ENCODE data around the gene AP2A2.

AP2A2 gene

GRCh38 chr11:985848-986247 is 60.2 kb downstream of the AP2A2 start:
- ChIA-PET POLR2A (ENCODE audit: low non-redundant PET) (no interaction called here), CTCF (interaction anchor here (0.6 kb wide), 1 partner anchor 65 kb away, joined by 3 read pairs; no protein-coding TSS in a partner anchor)
- DNase-seq (ENCODE audit: low spot score): no peak
- no peak overlapping the region for H3K27ac ChIP-seq
- TF ChIP-seq CTCF (conservative IDR thresholded peaks at IDR 0.05; ENCODE audit: low read depth): no peak

DNA sequence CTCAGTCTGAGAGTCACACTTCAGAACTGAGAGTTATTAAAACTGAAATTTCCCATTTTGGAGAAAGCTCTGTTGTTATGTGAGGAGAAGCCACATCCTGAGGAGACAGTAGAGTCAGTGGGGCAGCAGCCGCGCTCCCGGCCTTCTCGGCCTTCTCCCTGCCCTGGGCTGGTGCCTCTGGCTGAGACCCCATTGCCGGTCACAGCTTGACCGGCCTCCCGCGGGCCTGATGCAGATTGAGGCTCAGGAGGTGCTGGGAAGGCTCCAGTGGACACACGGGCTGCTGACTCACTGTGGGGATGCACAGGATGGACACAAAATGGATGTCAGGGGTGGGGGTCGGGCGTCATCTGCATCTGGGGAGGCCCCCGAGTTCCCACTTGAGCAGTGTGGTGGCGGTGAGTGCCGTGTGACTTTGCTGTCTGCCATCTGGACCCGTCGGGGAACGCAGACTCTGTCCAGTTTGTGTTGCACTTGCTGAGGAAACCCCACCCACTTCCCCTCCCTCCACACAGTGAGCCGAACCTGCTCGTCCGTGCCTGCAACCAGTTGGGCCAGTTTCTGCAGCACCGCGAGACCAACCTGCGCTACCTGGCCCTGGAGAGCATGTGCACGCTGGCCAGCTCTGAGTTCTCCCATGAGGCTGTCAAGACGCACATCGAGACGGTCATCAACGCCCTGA is 60.7 kb downstream of the AP2A2 start:
- DNase-seq (ENCODE audit: low spot score): peak; percentile 45
- no peak for TF ChIP-seq CTCF (conservative IDR thresholded peaks at IDR 0.05; ENCODE audit: low read depth)
- ChIA-PET CTCF (interaction anchor here (0.6 kb wide), 1 partner anchor 64 kb away, joined by 3 read pairs; no protein-coding TSS in a partner anchor), POLR2A (ENCODE audit: low non-redundant PET) (no interaction called here)
- no peak overlapping the region for H3K27ac ChIP-seq

DNA sequence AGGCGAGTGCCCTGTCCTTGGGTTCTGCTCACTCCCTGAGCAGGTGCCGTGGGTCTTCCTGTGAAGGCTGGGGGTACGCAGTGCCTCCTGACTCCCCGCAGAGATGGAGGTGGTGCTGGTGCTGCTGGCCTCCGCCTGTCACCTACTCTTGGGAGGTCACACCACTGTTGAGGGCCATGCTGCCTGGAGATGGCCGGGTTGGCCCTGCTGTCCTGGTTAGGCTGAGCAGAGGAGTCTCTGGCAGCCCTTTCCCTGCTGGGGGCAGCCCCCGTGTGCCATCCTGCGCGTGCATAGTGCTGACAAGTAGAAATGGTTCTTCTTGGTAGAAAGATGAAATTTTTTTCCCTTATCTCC is 61.3 kb downstream of the AP2A2 start:
- CTCF ChIA-PET: no interaction called here
- DNase-seq (ENCODE audit: low spot score): no peak
- TF ChIP-seq CTCF (conservative IDR thresholded peaks at IDR 0.05; ENCODE audit: low read depth): no peak
- H3K27ac ChIP-seq: no peak overlapping the region
- POLR2A ChIA-PET (ENCODE audit: low non-redundant PET): no interaction called here

DNA sequence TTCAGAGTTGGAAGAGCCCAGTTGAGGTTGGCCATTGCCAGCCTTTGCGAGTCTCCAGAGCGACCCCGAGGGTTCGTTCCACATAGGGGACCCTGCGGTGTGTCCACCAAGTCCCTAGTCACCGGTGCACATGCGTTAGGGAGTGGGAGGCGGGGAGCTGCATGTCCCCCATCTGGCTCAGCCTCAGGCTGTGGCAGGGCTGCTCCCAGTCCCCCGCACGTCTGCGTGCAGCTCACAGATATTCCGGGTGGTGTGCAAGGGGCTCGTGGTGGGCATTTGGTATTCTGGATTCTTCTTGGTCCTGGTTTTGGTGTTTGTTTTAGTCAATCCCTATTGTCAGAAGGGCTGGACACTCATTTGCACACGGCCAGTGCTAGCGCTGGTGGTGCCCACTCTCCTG is 62.0 kb downstream of the AP2A2 start:
- ChIA-PET CTCF (interaction anchor here (0.5 kb wide), 1 partner anchor 245 kb away, joined by 3 read pairs; no protein-coding TSS in a partner anchor), POLR2A (ENCODE audit: low non-redundant PET) (no interaction called here)
- DNase-seq (ENCODE audit: low spot score): no peak
- no peak for TF ChIP-seq CTCF (conservative IDR thresholded peaks at IDR 0.05; ENCODE audit: low read depth)
- H3K27ac ChIP-seq: no peak overlapping the region

DNA sequence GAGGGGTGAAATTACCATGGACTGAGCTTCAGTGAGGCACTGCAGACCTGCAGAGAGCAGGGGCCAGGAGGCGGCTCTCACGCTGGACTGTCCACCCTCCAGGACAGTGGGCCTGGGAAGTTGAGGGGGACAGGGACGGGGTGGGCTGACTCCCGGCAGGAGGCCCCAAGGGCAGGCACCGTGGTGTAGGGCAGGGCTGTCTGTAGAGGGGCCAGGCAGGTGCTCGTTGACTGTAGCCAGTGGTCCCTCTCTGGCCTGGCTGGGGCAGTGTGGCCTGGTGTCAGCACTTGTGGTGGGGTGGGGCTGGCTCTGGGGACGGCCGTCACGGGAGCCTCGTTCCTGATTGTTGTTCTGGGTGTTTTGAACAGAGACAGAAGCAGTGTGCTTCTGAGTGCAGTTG is 64.4 kb downstream of the AP2A2 start:
- H3K27ac ChIP-seq: no peak overlapping the region
- DNase-seq (ENCODE audit: low spot score): no peak
- ChIA-PET CTCF (no interaction called here), POLR2A (ENCODE audit: low non-redundant PET) (no interaction called here)
- no peak for TF ChIP-seq CTCF (conservative IDR thresholded peaks at IDR 0.05; ENCODE audit: low read depth)

- POLR2A ChIA-PET (ENCODE audit: low non-redundant PET): no interaction called here
- DNase-seq (ENCODE audit: low spot score): no peak
- no peak for TF ChIP-seq CTCF (conservative IDR thresholded peaks at IDR 0.05; ENCODE audit: low read depth)
- CTCF ChIA-PET: no interaction called here
- H3K27ac ChIP-seq: no peak overlapping the region
Measured at GRCh38 chr11:991034-991433, 65.4 kb downstream of the AP2A2 start.

Measured in RWPE1 (cell line).